Peyer's patch (tissue), 4 donors: ENCODE results near the gene ETV6.

Source experiments
- CTCF ChIP-seq, 6 experiments: fragments of 450-650 bp in 4 of 6; fragments of 200-600 bp in 2 of 6; sonication (generic) in 1 of 6; IDR thresholded peaks; one replicate each; pipeline ENCODE4 v1.5.1; 2017 to 2019; ENCODE audit warnings: antibody characterized with exemption in 6 of 6, mild to moderate bottlenecking in 3 of 6, moderate library complexity in 1 of 6
- POLR2A ChIP-seq, 2 donors: fragments of 450-650 bp; IDR thresholded peaks; one replicate each; pipeline ENCODE4 v1.5.1; 2017; ENCODE audit warnings: antibody characterized with exemption in 2 of 2, mild to moderate bottlenecking in 2 of 2, moderate library complexity in 2 of 2

GRCh38 chr12:11631288-11631687 is 18.2 kb upstream of the ETV6 start:
- no peak for TF ChIP-seq CTCF (IDR thresholded peaks at IDR 0.05)
- no peak for TF ChIP-seq POLR2A (IDR thresholded peaks at IDR 0.05)
